ENCODE measurements around the gene C10orf90.

C10orf90 gene

DNA sequence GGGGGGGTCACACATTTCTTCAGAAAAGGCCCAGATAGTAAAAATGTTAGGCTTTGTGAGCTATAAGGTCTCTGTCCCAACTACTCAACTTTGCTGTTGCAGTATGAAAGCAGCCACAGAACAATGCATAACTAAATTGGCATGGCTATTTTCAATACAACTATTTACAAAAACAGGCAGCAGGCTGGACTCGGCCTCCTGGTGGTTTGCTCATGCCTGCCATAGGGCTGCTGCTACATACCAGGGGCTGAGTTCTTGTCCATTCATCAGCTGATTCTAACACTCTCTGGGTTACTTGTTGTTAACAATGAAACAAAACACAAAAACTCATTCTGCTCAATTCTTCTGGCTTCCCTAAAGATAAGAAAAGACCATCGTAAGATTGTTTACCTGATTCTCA, 172.8 kb downstream of the C10orf90 start:
- no peak for DNase-seq

- DNase-seq = no peak
Measured at GRCh38 chr10:126496771-126497545, 173.5 kb downstream of the C10orf90 start.

- DNase-seq = no peak
Measured at GRCh38 chr10:126491476-126491875, 179.0 kb downstream of the C10orf90 start.

DNA sequence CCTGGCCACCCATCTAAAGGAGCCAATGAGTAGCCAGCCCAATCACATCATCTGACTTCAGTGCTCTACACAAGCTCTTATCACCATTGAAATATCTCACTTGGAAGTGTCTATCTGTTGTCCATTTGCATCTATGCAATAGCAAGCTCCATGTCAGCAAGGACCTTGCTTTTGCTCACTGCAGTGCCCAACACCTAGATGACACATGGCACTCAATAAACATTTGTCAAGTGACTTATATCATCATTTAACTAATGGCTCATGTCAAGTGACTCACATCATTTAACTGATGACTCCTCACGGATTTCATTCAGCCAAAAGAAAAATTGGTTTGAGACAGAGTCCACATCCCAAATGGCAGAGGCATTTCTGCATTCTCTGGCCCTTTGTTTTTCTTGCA, 189.3 kb downstream of the C10orf90 start:
- no peak for DNase-seq

- DNase-seq = no peak
Measured at GRCh38 chr10:126480648-126481047, 189.8 kb downstream of the C10orf90 start.

DNA sequence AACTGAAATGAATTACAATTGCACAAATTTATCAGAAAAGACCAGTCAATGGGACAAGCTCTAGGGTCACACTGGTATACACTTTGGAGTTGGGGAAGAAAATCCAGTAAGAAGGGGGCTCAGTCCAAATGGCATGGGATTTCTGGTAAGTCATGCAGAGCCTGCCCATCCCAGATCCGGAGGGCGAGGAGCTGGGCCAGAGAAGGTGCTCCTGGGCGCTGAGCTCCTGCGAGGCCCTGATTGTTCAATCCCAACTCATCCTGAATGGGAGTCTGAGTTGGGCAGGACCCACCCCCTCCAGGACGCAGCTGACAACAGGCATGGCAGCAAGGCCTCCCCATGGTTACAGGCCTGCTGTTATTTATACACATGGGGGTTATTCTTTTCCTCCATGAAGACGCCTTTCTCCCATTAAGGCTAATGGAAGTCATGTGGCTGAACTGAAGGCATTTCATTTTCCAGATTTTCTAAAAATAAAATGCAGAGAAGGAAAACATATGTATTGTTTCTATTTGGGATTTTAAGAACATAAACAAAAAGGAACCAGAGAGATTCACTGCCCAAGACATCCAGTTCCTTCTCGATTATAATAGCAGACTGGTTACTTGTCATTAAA, 191.1 kb downstream of the C10orf90 start:
- DNase-seq = no peak

- no peak for DNase-seq
Measured at GRCh38 chr10:126478546-126478945, 191.9 kb downstream of the C10orf90 start.

- DNase-seq = no peak
Measured at GRCh38 chr10:126476246-126476645, 194.2 kb downstream of the C10orf90 start.

- DNase-seq = no peak
Measured at GRCh38 chr10:126475074-126475691, 195.3 kb downstream of the C10orf90 start.

GRCh38 chr10:126474031-126474430, 196.5 kb downstream of the C10orf90 start:
- no peak for DNase-seq

DNA sequence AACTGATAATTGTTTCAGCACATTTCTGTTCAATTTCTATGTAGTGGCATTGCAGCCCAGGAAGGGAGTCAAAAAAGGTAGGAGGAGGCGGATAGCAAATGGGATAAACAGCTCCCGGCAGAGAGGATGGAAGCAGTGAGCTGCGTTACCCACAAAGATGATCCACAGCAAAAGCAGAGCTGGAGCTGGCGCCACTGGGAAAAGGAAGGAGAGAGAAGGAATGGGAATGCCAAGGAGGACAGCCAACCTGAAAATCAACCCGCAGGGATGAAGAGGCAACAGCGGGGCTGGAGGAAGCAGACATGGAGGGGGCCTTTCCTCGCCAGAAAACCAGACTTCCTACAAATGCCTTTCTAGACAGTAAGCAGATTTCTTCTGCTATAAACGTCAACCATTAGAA, 199.5 kb downstream of the C10orf90 start:
- DNase-seq = no peak

GRCh38 chr10:126469692-126470091, 200.8 kb downstream of the C10orf90 start:
- no peak for DNase-seq

GRCh38 chr10:126468876-126469643, 201.4 kb downstream of the C10orf90 start:
- DNase-seq = no peak

DNA sequence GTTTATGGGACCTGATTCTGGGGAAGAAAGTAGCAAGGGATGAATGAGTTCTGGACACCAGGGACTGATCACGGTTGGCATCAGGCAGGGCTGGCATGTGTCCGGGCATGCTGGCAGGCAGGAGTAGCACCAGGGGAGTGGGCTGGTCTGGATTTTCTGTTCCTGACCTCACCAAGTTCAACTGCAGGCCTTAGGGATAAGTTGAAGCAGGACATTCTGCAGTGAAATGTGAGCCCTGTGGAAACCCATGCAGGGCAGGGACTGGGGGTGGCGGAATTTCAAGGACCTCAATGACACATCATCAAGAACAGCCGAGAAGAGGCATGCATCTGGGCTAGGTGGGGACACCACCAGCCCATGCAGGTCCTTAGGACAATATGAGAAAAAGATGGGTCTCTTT, 202.0 kb downstream of the C10orf90 start:
- no peak for DNase-seq

DNA sequence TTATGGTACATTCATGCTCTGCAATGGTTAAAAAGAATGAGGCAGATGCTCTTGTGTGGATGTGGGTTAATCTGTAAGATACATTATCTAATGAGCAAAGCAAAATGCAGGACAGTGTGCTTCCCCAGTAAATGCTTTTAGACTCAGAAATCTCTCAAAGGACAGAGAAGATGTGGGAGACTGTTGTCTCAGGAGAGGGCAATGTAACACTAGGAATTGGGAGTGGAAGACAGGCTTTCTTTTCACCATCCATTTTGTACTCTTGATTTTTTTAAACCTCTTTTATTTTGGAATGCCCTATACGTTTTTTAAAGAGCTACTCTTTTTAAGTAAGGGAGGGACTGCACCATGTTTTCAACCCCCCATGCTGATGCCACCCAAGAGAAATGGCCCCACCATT, 204.7 kb downstream of the C10orf90 start:
- DNase-seq = no peak

DNA sequence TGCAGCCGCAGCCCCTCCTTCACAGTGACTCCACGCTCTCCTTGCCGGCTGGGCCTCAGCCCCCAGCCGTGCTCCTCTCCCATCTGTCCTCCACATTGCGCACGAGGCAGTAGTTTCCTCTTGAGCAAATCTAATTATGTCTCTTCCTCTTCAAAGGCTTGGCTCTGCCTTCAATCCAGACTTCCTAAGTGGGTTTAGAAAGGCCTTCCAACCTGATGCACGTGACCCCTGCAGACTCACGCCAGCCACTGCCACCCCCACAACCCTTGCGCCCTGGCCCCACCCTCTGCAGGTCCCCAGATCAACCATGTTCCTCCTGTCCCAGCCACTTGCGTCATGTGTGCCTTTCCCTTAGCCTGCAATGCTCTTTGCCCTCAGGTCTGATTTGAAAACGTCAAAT, 207.2 kb downstream of the C10orf90 start:
- DNase-seq = no peak

GRCh38 chr10:126461289-126461940, 209.1 kb downstream of the C10orf90 start:
- DNase-seq = no peak

- DNase-seq = no peak
Measured at GRCh38 chr10:126459878-126460481, 210.5 kb downstream of the C10orf90 start.

GRCh38 chr10:126459032-126459831, 211.3 kb downstream of the C10orf90 start:
- DNase-seq = no peak

DNA sequence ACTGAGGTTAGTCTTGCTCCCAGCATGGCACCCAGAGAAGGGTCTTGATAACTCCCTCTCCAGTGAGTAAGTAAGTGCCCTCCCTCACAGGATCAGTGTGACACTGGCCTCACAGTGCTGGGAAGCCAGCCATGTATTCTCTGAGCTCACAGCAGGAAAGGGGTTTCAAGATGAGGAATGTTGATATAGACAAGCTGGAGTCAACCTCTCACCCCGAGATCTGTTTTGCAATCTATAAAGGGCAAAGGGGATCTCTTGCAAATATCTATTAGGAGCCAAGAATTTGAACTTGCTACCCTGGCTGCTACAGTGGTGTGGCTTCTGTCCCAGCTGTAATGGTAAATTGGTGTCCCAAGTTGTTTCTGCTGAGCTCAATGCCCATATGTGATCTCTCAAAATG, 212.0 kb downstream of the C10orf90 start:
- no peak for DNase-seq

- DNase-seq = no peak
Measured at GRCh38 chr10:126456632-126457031, 213.9 kb downstream of the C10orf90 start.
